ACC112 (cell line): ENCODE data around the gene JUND.

Experiments used
- H2AFZ ChIP-seq: fragments of 200-600 bp; sonication (generic); one replicate; pipeline ENCODE4 v1.6.0; 2017; ENCODE audit warnings: antibody characterized with exemption, low read length; ENCODE audit not compliant: unreplicated experiment
- H3K27ac ChIP-seq: fragments of 200-600 bp; sonication (generic); 2 replicates; pipeline ENCODE4 v1.5.1; 2014; ENCODE audit warnings: low read depth, mild to moderate bottlenecking, antibody characterized with exemption, low read length, moderate library complexity
- H3K27me3 ChIP-seq: fragments of 200-600 bp; sonication (generic); 2 replicates; pipeline ENCODE4 v1.6.1; 2014; ENCODE audit warnings: mild to moderate bottlenecking, antibody characterized with exemption, low read length, moderate library complexity, mixed read lengths; ENCODE audit not compliant: insufficient read depth
- H3K36me3 ChIP-seq: fragments of 200-600 bp; sonication (generic); 2 replicates; pipeline ENCODE4 v1.6.1; 2016; ENCODE audit warnings: mild to moderate bottlenecking, antibody characterized with exemption, low read length, moderate library complexity, mixed read lengths; ENCODE audit not compliant: insufficient read depth
- H3K4me1 ChIP-seq: fragments of 200-600 bp; sonication (generic); one replicate; pipeline ENCODE4 v1.6.1; 2016; ENCODE audit warnings: low read length, mixed read lengths; ENCODE audit not compliant: insufficient read depth, unreplicated experiment, control insufficient read depth
- H3K4me3 ChIP-seq: fragments of 200-600 bp; sonication (generic); 2 replicates; pipeline ENCODE4 v1.5.1; 2014; ENCODE audit warnings: mild to moderate bottlenecking, low read depth, low read length
- H3K79me2 ChIP-seq: fragments of 200-600 bp; sonication (generic); one replicate; pipeline ENCODE4 v1.6.0; 2016; ENCODE audit warnings: low read length; ENCODE audit not compliant: control insufficient read depth, unreplicated experiment, insufficient read depth

The JUND gene

GRCh38 chr19:18308051-18308947 is 26.9 kb upstream of the JUND start:
- no peak overlapping the region for H3K4me3 ChIP-seq
- H3K36me3 ChIP-seq: no peaks in the 10 kb centered on the region
- H2AFZ ChIP-seq: no peak overlapping the region
- H3K4me1 ChIP-seq: peaks cover 22% of the 10 kb centered on the region
- H3K27ac ChIP-seq: no peak overlapping the region
- no peaks in the 10 kb centered on the region for H3K27me3 ChIP-seq
- no peaks in the 10 kb centered on the region for H3K79me2 ChIP-seq

- Histone ChIP-seq H2AFZ (no peak overlapping the region), H3K27ac (no peak overlapping the region)
Observed at GRCh38 chr19:18307271-18307681, 25.9 kb upstream of the JUND start.

DNA sequence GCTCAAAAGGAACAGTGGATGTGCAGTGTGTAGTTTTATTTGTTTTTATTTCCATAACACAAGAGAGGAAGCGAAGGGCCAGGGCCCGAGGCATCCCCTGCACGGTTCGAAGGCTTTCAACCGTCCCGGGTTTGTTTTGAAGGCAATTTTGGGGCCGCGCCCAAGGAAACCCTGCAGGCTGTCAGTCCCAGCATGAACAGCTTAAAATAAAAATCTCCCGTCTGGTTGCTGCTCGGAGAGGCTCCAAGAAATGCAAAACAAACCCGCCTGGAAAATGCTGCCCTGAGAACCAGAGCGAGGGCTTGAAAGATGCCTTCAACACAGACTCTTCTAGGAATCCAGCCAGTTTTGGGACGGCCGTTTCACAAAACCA is 25.5 kb upstream of the JUND start:
- Histone ChIP-seq H3K27me3 (no peaks in the 10 kb centered on the region), H3K4me1 (peaks cover 23% of the 10 kb centered on the region), H2AFZ (no peak overlapping the region), H3K4me3 (no peak overlapping the region), H3K36me3 (no peaks in the 10 kb centered on the region), H3K27ac (no peak overlapping the region), H3K79me2 (no peaks in the 10 kb centered on the region)

More at GRCh38 chr19:18307271-18307681, 25.9 kb upstream of the JUND start:
- H3K79me2 ChIP-seq: no peaks in the 10 kb centered on the region
- no peak overlapping the region for H3K4me3 ChIP-seq
- H3K36me3 ChIP-seq: no peaks in the 10 kb centered on the region
- H3K4me1 ChIP-seq: peaks cover 23% of the 10 kb centered on the region
- H3K27me3 ChIP-seq: no peaks in the 10 kb centered on the region

DNA sequence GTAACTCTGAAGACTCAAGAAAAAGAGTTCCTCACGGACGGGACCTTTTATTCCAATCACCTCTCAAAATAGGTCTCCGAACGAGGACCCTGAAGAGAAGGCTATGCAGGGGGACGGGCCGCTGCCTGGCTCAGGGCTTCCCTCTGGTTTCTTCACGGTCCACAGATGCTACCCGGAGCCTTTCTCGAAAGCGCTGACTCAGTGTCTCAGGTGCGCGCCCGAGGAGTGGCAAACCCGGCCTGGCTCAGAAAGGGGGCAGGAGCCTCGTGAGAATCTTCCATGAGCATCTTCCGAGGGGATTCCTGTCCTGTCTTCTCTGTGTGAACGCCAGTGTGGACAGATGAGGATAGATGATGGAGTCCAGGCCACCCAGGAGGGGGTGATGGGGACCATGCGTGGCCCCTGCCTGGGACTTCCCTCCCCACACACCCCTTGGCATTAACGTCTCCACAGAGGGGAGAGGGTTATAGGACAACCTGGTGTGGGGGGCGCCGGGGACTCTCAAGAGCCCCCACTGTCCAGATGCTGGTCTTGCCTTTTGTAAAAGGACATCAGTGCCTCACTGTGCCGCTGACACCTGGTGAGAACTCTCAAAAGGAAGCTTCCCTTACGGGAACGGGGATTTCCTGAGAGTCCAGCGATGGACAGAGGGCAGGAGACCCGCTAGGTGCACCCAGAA is 24.9 kb upstream of the JUND start:
- Histone ChIP-seq H3K4me1 (peaks cover 23% of the 10 kb centered on the region), H3K79me2 (no peaks in the 10 kb centered on the region), H3K27ac (no peak overlapping the region), H2AFZ (no peak overlapping the region), H3K4me3 (no peak overlapping the region), H3K27me3 (no peaks in the 10 kb centered on the region), H3K36me3 (no peaks in the 10 kb centered on the region)

DNA sequence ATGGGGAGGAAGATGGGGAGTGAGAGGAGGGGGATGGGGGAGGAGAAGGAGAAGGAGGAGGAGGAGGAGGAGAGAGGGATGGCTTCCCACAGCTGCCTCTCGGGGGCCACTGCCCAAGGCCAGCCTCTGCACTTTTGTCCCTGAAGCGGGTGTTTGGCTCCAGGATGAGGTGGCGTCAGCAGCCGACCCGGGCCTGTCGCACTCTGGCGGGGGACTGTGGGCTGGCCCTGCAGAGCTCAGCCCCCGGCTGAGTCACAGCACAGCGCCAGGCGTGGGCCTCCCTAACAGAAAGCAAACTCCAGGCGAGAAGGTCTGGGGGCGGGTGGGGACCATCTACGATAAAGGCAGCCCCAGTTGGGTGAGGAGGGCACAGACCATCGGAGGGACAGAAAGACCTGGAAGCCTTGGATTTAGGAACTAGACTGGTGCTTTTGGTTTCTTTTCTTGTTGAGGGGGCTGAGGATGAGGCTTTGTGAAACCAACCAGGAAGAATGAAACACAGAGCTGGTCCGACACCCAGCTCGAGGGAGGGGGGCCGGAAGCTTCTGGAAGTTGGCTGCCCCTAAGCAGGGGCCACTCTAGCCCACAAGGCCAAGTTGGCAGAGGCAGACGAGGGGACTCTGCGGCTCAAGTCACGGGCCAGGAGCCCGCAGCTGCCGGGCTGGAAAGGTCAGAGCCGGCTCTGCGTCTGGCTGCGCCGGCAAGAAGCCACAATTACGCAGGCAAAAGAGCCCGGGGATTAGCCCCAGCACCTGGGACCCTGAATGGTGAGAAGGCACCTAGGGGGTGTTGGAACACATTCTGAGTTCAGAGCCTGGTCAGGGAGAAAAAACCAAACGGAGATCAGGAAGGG is 23.3 kb upstream of the JUND start:
- Histone ChIP-seq H3K36me3 (no peaks in the 10 kb centered on the region), H3K79me2 (no peaks in the 10 kb centered on the region), H3K27ac (peak overlapping the region; percentile 99), H3K4me1 (peaks cover 27% of the 10 kb centered on the region), H3K4me3 (peak overlapping the region; percentile 73), H2AFZ (peak overlapping the region; percentile 36), H3K27me3 (no peaks in the 10 kb centered on the region)

DNA sequence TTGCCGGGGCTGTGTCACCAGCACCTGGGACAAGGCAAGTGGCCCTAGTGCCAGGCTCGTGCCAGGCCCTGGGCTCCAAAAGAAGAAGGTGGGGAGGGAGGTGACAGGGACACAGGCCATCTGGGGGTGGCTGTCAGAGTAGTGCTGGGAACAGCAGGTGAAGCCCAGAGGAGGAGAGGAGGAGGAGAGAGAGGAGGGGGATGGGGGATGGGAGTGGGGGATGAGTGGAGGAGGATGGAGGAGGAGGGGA is 22.7 kb upstream of the JUND start:
- no peak overlapping the region for H2AFZ ChIP-seq
- H3K4me1 ChIP-seq: peaks cover 27% of the 10 kb centered on the region

GRCh38 chr19:18301718-18302111 is 20.3 kb upstream of the JUND start:
- H2AFZ ChIP-seq: no peak overlapping the region
- H3K79me2 ChIP-seq: no peaks in the 10 kb centered on the region
- H3K4me1 ChIP-seq: peaks cover 30% of the 10 kb centered on the region
- H3K36me3 ChIP-seq: no peaks in the 10 kb centered on the region
- H3K27ac ChIP-seq: no peak overlapping the region
- no peaks in the 10 kb centered on the region for H3K27me3 ChIP-seq
- no peak overlapping the region for H3K4me3 ChIP-seq

More for the DNA sequence above, 22.7 kb upstream of the JUND start:
- Histone ChIP-seq H3K36me3 (no peaks in the 10 kb centered on the region), H3K27me3 (no peaks in the 10 kb centered on the region), H3K27ac (peak overlapping the region; percentile 99), H3K79me2 (no peaks in the 10 kb centered on the region), H3K4me3 (peak overlapping the region; percentile 73)

DNA sequence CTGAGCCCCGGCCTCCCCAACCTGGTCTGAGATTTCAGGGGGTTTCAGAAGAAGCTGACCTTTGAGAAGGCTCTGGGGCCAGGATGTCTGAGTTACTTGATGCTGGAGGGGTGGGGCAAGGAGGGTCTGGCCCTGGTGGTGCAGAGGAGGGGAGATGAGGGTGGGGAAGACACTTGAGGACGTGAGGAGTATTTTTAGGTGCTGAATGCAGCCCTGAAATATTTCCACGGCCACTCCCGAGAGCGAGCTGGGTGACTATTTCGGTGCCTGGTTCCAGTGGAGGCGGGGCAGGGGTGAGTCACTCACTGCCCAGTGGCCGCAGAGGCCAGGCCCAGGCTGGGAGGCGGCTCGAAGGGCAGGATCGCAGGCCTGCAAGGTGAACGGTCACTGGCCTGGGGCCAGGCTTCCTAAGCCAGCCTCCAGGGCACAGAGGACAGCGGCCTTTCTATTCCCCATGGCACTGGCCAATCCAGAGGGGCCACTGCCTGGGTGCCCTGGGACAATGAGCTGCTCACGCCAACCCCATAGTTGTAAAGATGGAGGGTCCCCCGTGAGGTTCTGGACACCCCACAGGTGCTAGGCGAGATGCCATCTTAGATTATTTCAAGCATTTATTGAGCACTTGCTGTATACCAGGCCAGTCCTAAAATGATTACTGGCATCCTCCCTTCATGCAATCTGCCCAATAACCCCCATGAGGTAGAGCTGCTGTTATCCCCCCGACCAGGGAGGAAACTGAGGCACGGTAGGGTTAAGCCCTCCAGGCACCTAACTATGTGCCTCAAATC is 19.7 kb upstream of the JUND start:
- Histone ChIP-seq H3K4me3 (no peak overlapping the region), H3K4me1 (peaks cover 30% of the 10 kb centered on the region), H3K36me3 (no peaks in the 10 kb centered on the region), H3K27me3 (no peaks in the 10 kb centered on the region), H2AFZ (no peak overlapping the region), H3K79me2 (no peaks in the 10 kb centered on the region), H3K27ac (peak overlapping the region; percentile 44)

DNA sequence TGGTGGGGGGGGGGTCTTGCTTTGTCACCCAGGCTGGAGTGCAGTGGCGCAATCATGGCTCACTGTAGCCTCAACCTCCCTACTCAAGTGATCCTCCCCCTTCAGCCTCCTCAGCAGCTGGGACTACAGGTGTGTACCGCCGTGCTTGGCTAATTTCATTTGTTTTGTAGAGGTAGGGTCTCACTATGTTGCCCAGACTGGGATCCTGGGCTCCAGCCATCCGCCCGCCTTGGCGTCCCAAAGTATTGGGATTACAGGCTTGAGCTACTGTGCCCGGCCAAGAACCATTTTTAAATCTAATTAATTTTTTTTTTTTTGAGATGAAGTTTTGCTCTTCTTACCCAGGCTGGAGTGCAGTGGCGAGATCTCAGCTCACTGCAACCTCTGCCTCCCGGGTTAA is 18.2 kb upstream of the JUND start:
- H3K4me3 ChIP-seq: no peak overlapping the region
- H3K27me3 ChIP-seq: no peaks in the 10 kb centered on the region
- H2AFZ ChIP-seq: no peak overlapping the region
- H3K36me3 ChIP-seq: no peaks in the 10 kb centered on the region
- peaks cover 20% of the 10 kb centered on the region for H3K4me1 ChIP-seq
- no peaks in the 10 kb centered on the region for H3K79me2 ChIP-seq
- no peak overlapping the region for H3K27ac ChIP-seq

GRCh38 chr19:18298601-18299000 is 17.2 kb upstream of the JUND start:
- Histone ChIP-seq H3K79me2 (no peaks in the 10 kb centered on the region), H3K4me1 (peaks cover 10% of the 10 kb centered on the region), H3K4me3 (no peak overlapping the region), H3K36me3 (no peaks in the 10 kb centered on the region), H3K27ac (no peak overlapping the region; the same call in 1 of the 2 replicates), H3K27me3 (no peaks in the 10 kb centered on the region), H2AFZ (no peak overlapping the region)
